SK-N-SH (cell line): ENCODE measurements around the gene ARHGAP45.

ENCODE experiments used
- GATA2 ChIP-seq: sonication (generic); formaldehyde crosslinking; IDR thresholded peaks from 2 replicates; pipeline ENCODE4 v1.5.0; 2020; ENCODE audit warnings: mild to moderate bottlenecking, missing genetic modification reagents
- POLR2AphosphoS5 ChIP-seq: IDR thresholded peaks from 2 replicates; pipeline ENCODE4 v1.6.1; 2012; ENCODE audit warnings: low read depth, low read length
- RFX5 ChIP-seq: IDR thresholded peaks from 2 replicates; pipeline ENCODE4 v1.6.1; 2012; ENCODE audit warnings: mild to moderate bottlenecking, improper control_type of control experiment, low read length
- TCF12 ChIP-seq: IDR thresholded peaks from 2 replicates; pipeline ENCODE4 v1.4.0; 2012
- TF ChIP-seq, protein P1 (sequence below): fragments of 200-600 bp; sonication (generic); IDR thresholded peaks from 2 replicates; pipeline ENCODE4 v1.6.1; 2017; ENCODE audit warnings: antibody characterized with exemption, mild to moderate bottlenecking, moderate library complexity

DNA sequence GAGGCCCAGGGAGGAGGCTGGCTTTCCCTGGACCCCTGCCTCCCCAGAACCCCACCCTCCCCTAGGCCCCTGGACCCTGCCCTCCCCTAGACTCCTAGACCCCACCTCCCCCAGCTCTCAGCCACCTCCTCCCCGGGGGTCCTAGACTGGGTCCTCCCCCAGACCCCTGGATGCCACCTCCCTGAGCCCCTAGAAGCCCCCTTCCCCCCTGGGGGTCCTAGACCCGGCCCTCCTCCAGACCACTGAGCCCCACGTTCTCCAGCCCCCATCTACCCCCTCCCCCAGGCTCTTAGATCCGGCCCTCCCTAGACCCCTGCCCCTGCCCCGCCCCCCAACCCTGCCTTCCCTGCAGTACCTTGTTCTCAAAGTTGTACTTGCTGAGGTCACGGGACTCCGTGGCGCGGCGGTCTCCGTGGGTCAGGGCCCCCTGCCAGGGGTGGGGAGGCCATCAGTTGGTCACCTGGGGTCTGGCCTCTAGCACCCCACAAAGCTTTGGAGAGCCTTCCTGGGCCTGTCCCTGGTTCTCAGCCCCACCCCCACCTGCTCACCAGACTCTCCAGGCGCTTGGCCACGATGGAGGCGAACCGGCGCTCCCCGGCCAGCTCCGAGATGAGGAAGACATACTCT, 44.8 kb downstream of the ARHGAP45 start:
- TF ChIP-seq RFX5 (no peak), GATA2 (no peak), TCF12 (no peak), POLR2AphosphoS5 (no peak)
- TF ChIP-seq, protein P1, sequence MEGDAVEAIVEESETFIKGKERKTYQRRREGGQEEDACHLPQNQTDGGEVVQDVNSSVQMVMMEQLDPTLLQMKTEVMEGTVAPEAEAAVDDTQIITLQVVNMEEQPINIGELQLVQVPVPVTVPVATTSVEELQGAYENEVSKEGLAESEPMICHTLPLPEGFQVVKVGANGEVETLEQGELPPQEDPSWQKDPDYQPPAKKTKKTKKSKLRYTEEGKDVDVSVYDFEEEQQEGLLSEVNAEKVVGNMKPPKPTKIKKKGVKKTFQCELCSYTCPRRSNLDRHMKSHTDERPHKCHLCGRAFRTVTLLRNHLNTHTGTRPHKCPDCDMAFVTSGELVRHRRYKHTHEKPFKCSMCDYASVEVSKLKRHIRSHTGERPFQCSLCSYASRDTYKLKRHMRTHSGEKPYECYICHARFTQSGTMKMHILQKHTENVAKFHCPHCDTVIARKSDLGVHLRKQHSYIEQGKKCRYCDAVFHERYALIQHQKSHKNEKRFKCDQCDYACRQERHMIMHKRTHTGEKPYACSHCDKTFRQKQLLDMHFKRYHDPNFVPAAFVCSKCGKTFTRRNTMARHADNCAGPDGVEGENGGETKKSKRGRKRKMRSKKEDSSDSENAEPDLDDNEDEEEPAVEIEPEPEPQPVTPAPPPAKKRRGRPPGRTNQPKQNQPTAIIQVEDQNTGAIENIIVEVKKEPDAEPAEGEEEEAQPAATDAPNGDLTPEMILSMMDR = no peak
